ENCODE results near the gene SEPTIN6.
"Not testable (repeated sequence)": the region's sequence is repeated elsewhere in the genome, so short reads cannot be mapped to it uniquely, and the experiment has no call there.

SEPTIN6 gene

DNA sequence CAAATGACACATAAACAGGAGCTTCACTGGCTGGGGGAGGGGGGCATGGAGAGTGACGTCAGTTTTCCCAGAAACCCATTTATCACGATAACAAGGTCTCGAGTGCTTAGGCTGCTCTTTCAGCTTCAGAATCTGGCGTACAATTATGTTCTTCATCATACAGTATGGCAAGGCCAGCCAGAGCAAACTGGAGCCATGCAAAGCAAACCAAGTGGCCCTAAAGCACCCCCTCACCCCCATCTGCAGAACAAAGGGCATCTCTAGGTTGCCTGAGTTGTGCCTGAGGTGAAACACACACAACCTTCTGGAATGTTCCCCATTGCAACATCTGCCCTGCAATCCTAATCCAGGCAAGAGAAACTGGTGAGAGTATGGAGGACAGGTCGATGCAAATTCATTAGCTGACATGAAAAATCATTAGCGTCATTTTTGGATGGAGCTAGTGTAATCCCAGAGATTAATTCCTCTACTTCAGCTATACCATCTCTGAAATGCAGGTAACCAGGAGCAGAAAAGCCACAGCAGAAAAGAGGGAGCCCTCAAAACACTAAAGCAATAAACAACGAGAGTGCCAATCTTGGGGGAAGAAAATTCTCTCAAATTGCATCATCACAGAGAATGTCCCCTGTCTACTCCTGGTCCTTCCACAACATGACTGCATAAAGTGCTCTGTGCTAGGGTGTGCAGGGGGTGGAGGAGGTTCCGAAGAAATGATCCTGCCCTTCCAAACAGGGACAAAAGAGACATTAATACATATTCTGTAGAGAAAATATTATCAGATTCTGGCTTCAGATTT is 1.8 kb downstream of the SEPTIN6 start:
- peak; percentile 75 to 81 for DNase-seq

- peak; percentile 42 to 72 for DNase-seq
These were observed 4.1 kb downstream of the SEPTIN6 start for GRCh38 chrX:119688911-119689321.

- peak in 1 of 2 donors; percentile 50 for DNase-seq
These were observed 5.1 kb downstream of the SEPTIN6 start for GRCh38 chrX:119687661-119688413.

- peak; percentile 57 to 58 for DNase-seq
These were observed 6.8 kb downstream of the SEPTIN6 start for GRCh38 chrX:119686087-119686691.

DNA sequence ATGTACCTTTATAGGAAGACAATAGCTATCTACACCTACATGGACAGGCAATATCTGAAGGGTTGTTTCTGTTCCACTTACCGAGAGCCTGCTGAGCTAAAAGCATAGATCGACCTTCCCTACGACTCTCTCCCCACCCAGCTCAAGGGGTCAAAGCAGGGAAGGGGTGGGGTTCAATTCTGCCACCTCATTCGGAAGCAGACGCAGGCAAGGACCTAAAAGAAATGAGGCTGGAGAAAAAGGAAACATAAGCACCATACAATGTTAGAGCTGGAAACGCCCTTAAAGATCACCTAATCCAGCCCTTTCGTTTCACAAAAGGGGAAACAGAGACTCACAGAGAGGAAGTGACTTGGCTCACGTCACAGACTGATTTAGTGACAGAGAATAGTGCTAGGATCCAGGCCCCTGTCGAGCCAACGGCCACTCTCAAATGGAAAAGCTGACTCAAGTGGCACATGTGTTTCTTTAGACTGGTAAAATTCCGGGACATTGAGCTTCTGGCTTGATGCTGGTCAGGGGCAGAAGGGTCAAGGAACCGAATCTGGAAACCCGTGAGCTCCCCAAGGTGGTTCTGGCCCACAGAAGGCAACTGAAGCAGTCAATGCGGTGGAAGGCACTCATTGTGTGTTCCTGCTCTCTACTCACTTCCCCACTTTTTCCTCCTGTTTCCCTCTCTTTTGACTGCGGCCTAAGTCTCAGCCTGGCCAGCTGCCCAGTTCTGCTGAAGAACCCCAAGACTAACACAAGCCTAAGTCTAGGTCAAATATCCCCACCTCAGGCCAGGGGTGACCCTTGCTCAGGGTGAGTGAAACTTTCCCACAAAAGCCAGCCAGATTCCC is 7.5 kb downstream of the SEPTIN6 start:
- peak; percentile 83 to 84 for DNase-seq

DNA sequence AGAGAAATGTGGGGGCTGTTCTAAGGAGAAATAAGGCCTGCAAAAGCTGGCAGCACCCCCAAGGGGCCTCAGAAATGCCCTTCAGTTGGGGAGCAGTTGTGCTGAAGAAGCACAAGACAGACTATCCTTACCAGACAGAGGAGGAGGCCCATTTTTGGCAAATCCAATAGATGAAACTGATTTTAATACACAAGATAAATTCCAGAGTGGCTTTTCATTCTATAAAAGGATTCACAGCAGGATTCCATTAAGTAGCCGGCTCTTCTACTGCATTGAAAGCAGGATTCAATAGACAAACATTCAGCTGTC is 8.1 kb downstream of the SEPTIN6 start:
- DNase-seq: no peak

- DNase-seq: peak; percentile 42 to 60
These were observed 8.7 kb downstream of the SEPTIN6 start for GRCh38 chrX:119684312-119684711.

DNA sequence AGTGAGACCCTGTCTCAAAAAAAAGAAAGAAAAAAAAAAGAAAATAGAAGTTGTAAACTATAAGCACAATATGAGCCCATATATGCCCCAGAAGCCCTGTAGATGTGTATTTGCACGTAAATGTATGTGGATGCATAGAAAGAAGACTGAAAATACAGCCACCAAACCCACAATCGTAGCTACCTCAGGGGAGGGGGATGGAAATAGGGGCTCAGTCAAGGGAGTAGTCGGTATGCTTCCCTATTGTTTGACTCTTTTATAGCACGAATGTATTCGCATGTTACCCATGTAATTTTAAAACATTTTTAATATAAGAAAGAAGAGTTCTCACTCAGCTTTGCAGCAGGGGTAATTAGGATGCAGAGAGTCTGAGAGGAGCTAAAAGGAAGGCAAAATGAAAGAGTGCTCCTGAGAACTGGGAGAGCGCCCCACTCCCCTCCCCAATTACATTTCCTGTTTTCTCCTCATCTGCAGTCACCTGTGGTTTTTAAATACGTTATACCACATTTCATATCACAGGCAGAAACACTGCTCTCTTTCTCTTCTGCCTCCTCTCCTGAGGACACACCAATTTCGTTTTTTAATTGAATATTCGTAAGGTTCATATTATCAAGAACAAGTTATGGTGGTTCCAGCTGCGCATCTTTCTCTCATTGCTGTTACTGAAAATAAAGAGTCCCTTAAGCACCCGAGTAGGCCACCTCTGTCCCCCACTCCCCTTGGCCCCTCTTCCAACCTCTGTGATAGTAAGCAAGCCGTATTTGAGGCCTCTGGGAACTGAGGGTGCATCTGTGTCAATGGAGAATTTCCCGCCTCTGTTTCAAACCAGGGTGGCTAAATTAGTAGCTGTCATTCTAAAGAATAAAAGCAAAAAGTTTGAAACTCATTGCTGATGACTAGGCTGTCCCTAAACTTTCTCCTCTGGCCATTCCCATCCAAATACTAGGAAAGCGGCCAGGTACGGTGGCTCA is 10.7 kb downstream of the SEPTIN6 start:
- peak; percentile 53 to 63 for DNase-seq

GRCh38 chrX:119677654-119677981 is 15.3 kb downstream of the SEPTIN6 start:
- no peak for DNase-seq

GRCh38 chrX:119676949-119677653 is 15.9 kb downstream of the SEPTIN6 start:
- no peak for DNase-seq

DNA sequence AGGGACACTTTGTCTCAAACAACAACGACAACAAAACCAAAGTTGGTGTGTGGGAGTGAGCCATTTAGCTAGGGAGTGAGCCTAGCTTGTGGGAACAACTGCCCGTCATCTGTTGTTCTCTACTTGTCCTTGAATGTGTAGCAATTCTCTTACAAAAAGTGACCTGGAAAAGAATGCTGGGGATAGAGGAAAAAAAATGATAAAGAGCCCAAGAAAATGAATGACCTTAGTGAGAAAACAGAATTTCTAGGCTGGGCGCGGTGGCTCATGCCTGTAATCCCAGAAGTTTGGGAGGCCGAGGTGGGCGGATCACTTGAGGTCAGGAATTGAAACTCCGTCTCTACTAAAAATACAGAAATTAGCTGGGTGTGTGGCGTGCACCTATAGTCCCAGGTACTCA is 19.6 kb downstream of the SEPTIN6 start:
- no peak for DNase-seq

- DNase-seq: no peak
These were observed 20.5 kb downstream of the SEPTIN6 start for GRCh38 chrX:119672426-119672825.

GRCh38 chrX:119669424-119670037 is 23.4 kb downstream of the SEPTIN6 start:
- DNase-seq: no peak

GRCh38 chrX:119667111-119667878 is 25.7 kb downstream of the SEPTIN6 start:
- no peak for DNase-seq

- DNase-seq: not testable (repeated sequence)
These were observed 28.1 kb downstream of the SEPTIN6 start for GRCh38 chrX:119664877-119665276.

DNA sequence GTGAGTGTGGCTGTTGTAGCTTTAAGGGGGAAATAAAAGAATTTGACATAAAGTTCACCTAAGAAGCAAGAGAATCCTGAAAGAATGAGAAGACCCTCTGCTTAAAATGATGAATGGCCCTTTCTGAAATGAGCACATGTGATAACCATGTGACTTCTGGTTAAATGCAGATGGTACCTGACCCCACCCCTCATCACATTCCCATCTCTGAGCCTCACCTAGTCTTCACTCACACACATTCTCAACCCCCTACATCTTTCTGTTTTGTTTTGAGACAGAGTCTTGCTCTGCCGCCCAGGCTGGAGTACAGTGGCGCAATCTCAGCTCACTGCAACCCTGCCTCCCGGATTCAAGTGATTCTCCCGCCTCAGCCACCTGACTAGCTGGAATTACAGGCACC is 31.5 kb downstream of the SEPTIN6 start:
- DNase-seq: no peak

- no peak for DNase-seq
These were observed 33.4 kb downstream of the SEPTIN6 start for GRCh38 chrX:119659522-119659921.

- peak in 1 of 2 donors; percentile 26 for DNase-seq
These were observed 37.8 kb downstream of the SEPTIN6 start for GRCh38 chrX:119655125-119655524.

- peak in 1 of 2 donors; percentile 19 for DNase-seq
These were observed 38.8 kb downstream of the SEPTIN6 start for GRCh38 chrX:119654112-119654531.

- peak in 1 of 2 donors; percentile 14 for DNase-seq
These were observed 44.6 kb downstream of the SEPTIN6 start for GRCh38 chrX:119648421-119648775.
